ENCODE measurements around the gene GPR160. TPM values are rescaled to one million over a fixed set of nuclear protein-coding genes. Genes with fewer than 3 reads are reported as not detected.

The GPR160 gene
- total RNA-seq, 1 donor from 2014 or later: 0.21 TPM

DNA sequence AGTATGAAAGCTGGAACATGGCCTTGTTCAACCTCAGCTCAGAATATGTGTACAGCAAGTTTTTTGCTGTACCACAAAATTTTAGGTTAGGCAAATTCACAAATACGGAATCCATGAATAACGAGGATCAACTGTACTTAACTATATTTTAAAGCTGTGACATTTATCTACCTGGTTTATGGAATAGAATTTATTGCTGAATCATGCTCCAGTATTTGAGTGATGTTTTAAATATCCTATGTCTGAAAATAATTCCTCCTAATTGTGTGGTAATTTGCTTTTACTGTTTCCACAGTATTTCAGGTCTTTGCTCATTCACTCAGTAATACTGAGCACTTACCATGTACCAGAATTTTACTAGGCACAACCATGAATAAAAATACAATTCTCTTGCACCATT, 41.7 kb upstream of the GPR160 start:
- TF ChIP-seq CTCF (conservative IDR thresholded peaks at IDR 0.05): no peak
- no peaks in the 10 kb centered on the region for H3K27me3 Mint-ChIP-seq (ENCODE audit: low read depth)
- H3K27ac Mint-ChIP-seq (ENCODE audit: unreplicated experiment): no peak overlapping the region

GRCh38 chr3:169998668-169999131, 39.1 kb upstream of the GPR160 start:
- no peak for TF ChIP-seq CTCF (conservative IDR thresholded peaks at IDR 0.05)
- Mint-ChIP-seq H3K27me3 (ENCODE audit: low read depth) (no peaks in the 10 kb centered on the region), H3K27ac (ENCODE audit: unreplicated experiment) (no peak overlapping the region), H3K4me3 (no peak overlapping the region), H3K9me3 (no peaks in the 10 kb centered on the region), H3K4me1 (peaks cover 3% of the 10 kb centered on the region), H3K36me3 (ENCODE audit: low read depth) (peaks cover 4% of the 10 kb centered on the region)
- DNase-seq (ENCODE audit: low read depth, low spot score): no peak

More for the DNA sequence above, 41.7 kb upstream of the GPR160 start:
- Mint-ChIP-seq H3K4me3 (no peak overlapping the region), H3K36me3 (ENCODE audit: low read depth) (peaks cover 11% of the 10 kb centered on the region), H3K4me1 (no peaks in the 10 kb centered on the region), H3K9me3 (no peaks in the 10 kb centered on the region)
- no peak for DNase-seq (ENCODE audit: low read depth, low spot score)

GRCh38 chr3:169999433-169999832, 38.4 kb upstream of the GPR160 start:
- no peak for DNase-seq (ENCODE audit: low read depth, low spot score)
- peaks cover 9% of the 10 kb centered on the region for H3K4me1 Mint-ChIP-seq
- no peak overlapping the region for H3K4me3 Mint-ChIP-seq
- peaks cover 4% of the 10 kb centered on the region for H3K36me3 Mint-ChIP-seq (ENCODE audit: low read depth)
- H3K27ac Mint-ChIP-seq (ENCODE audit: unreplicated experiment): no peak overlapping the region
- TF ChIP-seq CTCF (conservative IDR thresholded peaks at IDR 0.05): no peak
- H3K9me3 Mint-ChIP-seq: no peaks in the 10 kb centered on the region
- H3K27me3 Mint-ChIP-seq (ENCODE audit: low read depth): no peaks in the 10 kb centered on the region

DNA sequence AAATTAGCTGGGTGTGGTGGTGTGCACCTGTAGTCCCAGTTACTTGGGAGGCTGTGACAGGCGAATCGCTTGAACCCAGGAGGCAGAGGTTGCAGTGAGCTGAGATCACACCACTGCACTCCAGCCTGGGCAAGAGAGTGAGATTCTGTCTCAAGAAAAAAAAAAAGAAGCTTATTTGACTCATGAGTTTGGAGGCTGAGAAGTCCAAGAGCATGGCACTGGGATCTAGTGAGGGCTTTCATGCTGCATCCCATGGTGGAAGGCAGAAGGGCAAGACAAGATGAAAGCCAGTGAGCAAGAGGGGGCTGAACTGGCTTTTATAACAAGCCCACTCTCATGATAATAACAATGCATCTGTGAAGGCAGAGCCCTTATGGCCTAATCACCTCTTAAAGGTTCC, 37.7 kb upstream of the GPR160 start:
- DNase-seq (ENCODE audit: low read depth, low spot score): no peak
- Mint-ChIP-seq H3K36me3 (ENCODE audit: low read depth) (peaks cover 4% of the 10 kb centered on the region), H3K4me3 (no peak overlapping the region), H3K27me3 (ENCODE audit: low read depth) (no peaks in the 10 kb centered on the region), H3K4me1 (peaks cover 9% of the 10 kb centered on the region), H3K9me3 (no peaks in the 10 kb centered on the region), H3K27ac (ENCODE audit: unreplicated experiment) (no peak overlapping the region)
- no peak for TF ChIP-seq CTCF (conservative IDR thresholded peaks at IDR 0.05)

- no peak overlapping the region for H3K4me3 Mint-ChIP-seq
- peaks cover 13% of the 10 kb centered on the region for H3K4me1 Mint-ChIP-seq
- TF ChIP-seq CTCF (conservative IDR thresholded peaks at IDR 0.05): no peak
- H3K27ac Mint-ChIP-seq (ENCODE audit: unreplicated experiment): no peak overlapping the region
- DNase-seq (ENCODE audit: low read depth, low spot score): no peak
- no peaks in the 10 kb centered on the region for H3K36me3 Mint-ChIP-seq (ENCODE audit: low read depth)
- H3K27me3 Mint-ChIP-seq (ENCODE audit: low read depth): no peaks in the 10 kb centered on the region
- H3K9me3 Mint-ChIP-seq: no peaks in the 10 kb centered on the region
Observed at GRCh38 chr3:170002231-170002630, 35.6 kb upstream of the GPR160 start.

DNA sequence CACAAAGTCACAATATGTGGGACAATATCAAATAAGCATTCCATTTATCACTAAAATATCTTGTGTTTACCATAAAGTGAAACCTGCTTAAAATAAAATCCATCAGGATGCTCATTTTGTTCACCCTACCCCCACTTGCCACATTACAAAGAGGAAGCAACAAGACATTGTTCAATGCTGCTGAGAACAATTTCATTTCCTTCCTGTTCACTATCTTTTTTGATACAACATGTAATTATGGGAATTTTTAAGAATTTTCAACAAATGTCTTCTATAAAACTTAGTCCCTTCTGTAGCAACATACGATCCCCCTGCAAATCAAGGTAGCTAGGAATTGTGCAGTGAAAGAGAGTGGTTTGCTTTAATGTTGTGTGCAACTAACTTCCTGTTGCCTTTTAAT, 34.9 kb upstream of the GPR160 start:
- Mint-ChIP-seq H3K27ac (ENCODE audit: unreplicated experiment) (no peak overlapping the region), H3K4me3 (no peak overlapping the region), H3K36me3 (ENCODE audit: low read depth) (no peaks in the 10 kb centered on the region), H3K27me3 (ENCODE audit: low read depth) (no peaks in the 10 kb centered on the region), H3K9me3 (no peaks in the 10 kb centered on the region), H3K4me1 (peaks cover 13% of the 10 kb centered on the region)
- TF ChIP-seq CTCF (conservative IDR thresholded peaks at IDR 0.05): no peak
- DNase-seq (ENCODE audit: low read depth, low spot score): no peak
